Stimulated activated naive CD8-positive, alpha-beta T cell treated with anti-CD3 and anti-CD28 coated beads, Interleukin-15, amount 100 ng/mL, for 72 hours (primary cell): ENCODE measurements around the gene SBF1.

ENCODE experiments used
- ATAC-seq: fragments of 150-1000 bp; cut with Tn5 transposase; 2 replicates; pipeline ENCODE4 v1.10.0; 2021; ENCODE audit warnings: mild to moderate bottlenecking, moderate library complexity
- DNase-seq, 2 donors: peaks; one replicate each; pipeline ENCODE4 v3.0.0; 2021 to 2022
- H3K27ac Mint-ChIP-seq, 2 donors: one replicate each; pipeline ENCODE4 v1.8.0; 2022; ENCODE audit warnings: mild to moderate bottlenecking in 2 of 2, mixed read lengths in 2 of 2, moderate library complexity in 2 of 2
- H3K27me3 Mint-ChIP-seq: one replicate; pipeline ENCODE4 v1.8.0; 2022; ENCODE audit warnings: mixed read lengths
- H3K4me1 Mint-ChIP-seq: one replicate; pipeline ENCODE4 v1.8.0; 2022; ENCODE audit warnings: mild to moderate bottlenecking, mixed read lengths
- H3K4me3 Mint-ChIP-seq, 2 donors: one replicate each; pipeline ENCODE4 v1.8.0; 2022; ENCODE audit warnings: mild to moderate bottlenecking in 2 of 2, mixed read lengths in 2 of 2, moderate library complexity in 1 of 2
- H3K9me3 Mint-ChIP-seq, 2 donors: one replicate each; pipeline ENCODE4 v1.8.0; 2022; ENCODE audit warnings: mixed read lengths in 2 of 2

Gene SBF1

GRCh38 chr22:50481440-50482106 is 6.7 kb upstream of the SBF1 start, which contains the start of gene ADM2:
TSS of gene ADM2 (plus strand) at chr22:50481543. CDS start at chr22:50481848, 305 bp downstream.
- H3K4me3 Mint-ChIP-seq, result peak within 1 kb of the TSS; percentile 86 to 94
- H3K27me3 Mint-ChIP-seq, result peaks cover 27% of the 10 kb centered on the region
- peaks cover 42% of the 10 kb centered on the region for H3K4me1 Mint-ChIP-seq
- DNase-seq (peak; percentile 64 to 68), ATAC-seq (peak; percentile 84)
- peak within 1 kb of the TSS; percentile 88 to 95 for H3K27ac Mint-ChIP-seq
- no peaks in the 10 kb centered on the region for H3K9me3 Mint-ChIP-seq

GRCh38 chr22:50481045-50481439 is 6.2 kb upstream of the SBF1 start:
- H3K27me3 Mint-ChIP-seq, result peaks cover 22% of the 10 kb centered on the region
- no peak for ATAC-seq
- H3K4me1 Mint-ChIP-seq, result peaks cover 38% of the 10 kb centered on the region
- no peaks in the 10 kb centered on the region for H3K9me3 Mint-ChIP-seq
- H3K4me3 Mint-ChIP-seq, result peak overlapping the region; percentile 58 to 75
- no peak for DNase-seq
- H3K27ac Mint-ChIP-seq, result peak overlapping the region in 1 of 2 donors; percentile 74

- ATAC-seq, result no peak
- Mint-ChIP-seq H3K4me1 (peaks cover 37% of the 10 kb centered on the region), H3K9me3 (no peaks in the 10 kb centered on the region), H3K27ac (no peak overlapping the region), H3K4me3 (peak overlapping the region in 1 of 2 donors; percentile 69), H3K27me3 (peaks cover 15% of the 10 kb centered on the region)
- DNase-seq, result no peak
Measured at GRCh38 chr22:50479721-50480120, 4.9 kb upstream of the SBF1 start.

- no peak for ATAC-seq
- Mint-ChIP-seq H3K27ac (no peak overlapping the region), H3K4me3 (no peak overlapping the region)
Measured at GRCh38 chr22:50477923-50478322, 3.1 kb upstream of the SBF1 start.

GRCh38 chr22:50476868-50477267 is 2.0 kb upstream of the SBF1 start:
- no peaks in the 10 kb centered on the region for H3K9me3 Mint-ChIP-seq
- no peak for ATAC-seq
- peaks cover 15% of the 10 kb centered on the region for H3K27me3 Mint-ChIP-seq
- H3K4me3 Mint-ChIP-seq, result peak overlapping the region in 1 of 2 donors; percentile 16
- H3K4me1 Mint-ChIP-seq, result peaks cover 47% of the 10 kb centered on the region
- H3K27ac Mint-ChIP-seq, result peak overlapping the region in 1 of 2 donors; percentile 55
- DNase-seq, result no peak

More at GRCh38 chr22:50477923-50478322, 3.1 kb upstream of the SBF1 start:
- peaks cover 15% of the 10 kb centered on the region for H3K27me3 Mint-ChIP-seq
- peaks cover 40% of the 10 kb centered on the region for H3K4me1 Mint-ChIP-seq
- H3K9me3 Mint-ChIP-seq, result no peaks in the 10 kb centered on the region
- no peak for DNase-seq

GRCh38 chr22:50475652-50476002 is 792 bp upstream of the SBF1 start:
- Mint-ChIP-seq H3K4me3 (peak overlapping the region; percentile 76 to 77), H3K27me3 (peaks cover 12% of the 10 kb centered on the region), H3K4me1 (peaks cover 60% of the 10 kb centered on the region), H3K27ac (peak overlapping the region in 1 of 2 donors; percentile 39), H3K9me3 (no peaks in the 10 kb centered on the region)
- no peak for DNase-seq
- ATAC-seq, result no peak

GRCh38 chr22:50473855-50474671 is 772 bp downstream of the SBF1 start:
- Mint-ChIP-seq H3K9me3 (no peaks in the 10 kb centered on the region), H3K27ac (peak overlapping the region; percentile 31 to 92), H3K4me1 (peaks cover 65% of the 10 kb centered on the region), H3K4me3 (peak overlapping the region; percentile 91 to 98), H3K27me3 (no peaks in the 10 kb centered on the region)
- no peak for ATAC-seq
- DNase-seq, result peak; percentile 46 to 64

- Mint-ChIP-seq H3K27me3 (no peaks in the 10 kb centered on the region), H3K4me1 (peaks cover 75% of the 10 kb centered on the region), H3K4me3 (peak overlapping the region; percentile 91 to 98), H3K27ac (peak overlapping the region; percentile 71 to 78), H3K9me3 (no peaks in the 10 kb centered on the region)
- DNase-seq (peak; percentile 59 to 65), ATAC-seq (peak; percentile 31)
Measured at GRCh38 chr22:50473088-50473487, 1.7 kb downstream of the SBF1 start.

- Mint-ChIP-seq H3K4me3 (peak overlapping the region; percentile 91 to 98), H3K4me1 (peaks cover 85% of the 10 kb centered on the region), H3K27me3 (no peaks in the 10 kb centered on the region), H3K27ac (peak overlapping the region in 1 of 2 donors; percentile 35), H3K9me3 (no peaks in the 10 kb centered on the region)
- ATAC-seq (no peak), DNase-seq (no peak)
Measured at GRCh38 chr22:50471962-50472361, 2.9 kb downstream of the SBF1 start.

GRCh38 chr22:50471197-50471847 is 3.5 kb downstream of the SBF1 start:
- Mint-ChIP-seq H3K4me3 (peak overlapping the region; percentile 80 to 98), H3K9me3 (no peaks in the 10 kb centered on the region), H3K4me1 (peaks cover 87% of the 10 kb centered on the region), H3K27ac (peak overlapping the region; percentile 86 to 89), H3K27me3 (no peaks in the 10 kb centered on the region)
- DNase-seq (no peak), ATAC-seq (no peak)

GRCh38 chr22:50470491-50470890 is 4.3 kb downstream of the SBF1 start:
- peak overlapping the region; percentile 80 to 98 for H3K4me3 Mint-ChIP-seq
- DNase-seq (no peak), ATAC-seq (no peak)
- peak overlapping the region; percentile 89 for H3K27ac Mint-ChIP-seq
- H3K9me3 Mint-ChIP-seq, result no peaks in the 10 kb centered on the region
- peaks cover 90% of the 10 kb centered on the region for H3K4me1 Mint-ChIP-seq
- no peaks in the 10 kb centered on the region for H3K27me3 Mint-ChIP-seq

GRCh38 chr22:50469377-50470305 is 5.2 kb downstream of the SBF1 start:
- Mint-ChIP-seq H3K4me3 (peak overlapping the region; percentile 80 to 98), H3K27me3 (no peaks in the 10 kb centered on the region)

GRCh38 chr22:50468626-50469025 is 6.2 kb downstream of the SBF1 start:
- Mint-ChIP-seq H3K27me3 (no peaks in the 10 kb centered on the region), H3K4me1 (peaks cover 79% of the 10 kb centered on the region), H3K4me3 (peak overlapping the region; percentile 80 to 98), H3K9me3 (no peaks in the 10 kb centered on the region), H3K27ac (peak overlapping the region; percentile 22 to 96)
- DNase-seq (no peak), ATAC-seq (no peak)

More at GRCh38 chr22:50469377-50470305, 5.2 kb downstream of the SBF1 start:
- peaks cover 85% of the 10 kb centered on the region for H3K4me1 Mint-ChIP-seq
- H3K9me3 Mint-ChIP-seq, result no peaks in the 10 kb centered on the region
- DNase-seq (peak; percentile 96 to 99), ATAC-seq (peak; percentile 90)
- peak overlapping the region; percentile 89 to 96 for H3K27ac Mint-ChIP-seq

- Mint-ChIP-seq H3K27ac (peak overlapping the region in 1 of 2 donors; percentile 48), H3K9me3 (no peaks in the 10 kb centered on the region), H3K4me1 (peaks cover 71% of the 10 kb centered on the region), H3K4me3 (peak overlapping the region in 1 of 2 donors; percentile 80), H3K27me3 (no peaks in the 10 kb centered on the region)
- ATAC-seq (no peak), DNase-seq (no peak)
Measured at GRCh38 chr22:50467773-50468440, 6.9 kb downstream of the SBF1 start.
